SK-N-SH treated with all-trans-retinoic acid at 6 μM for 48 hours (cell line): ENCODE results near the gene TBC1D9B.

Experiments used
- ATAC-seq: fragments of 200-7000 bp; cut with Tn5 transposase; 3 replicates; pipeline ENCODE4 v1.9.1; 2020; ENCODE audit warnings: mild to moderate bottlenecking, moderate library complexity
- ARNTL ChIP-seq: fragments of 450-650 bp; formaldehyde crosslinking; IDR thresholded peaks from 2 replicates; pipeline ENCODE4 v1.5.0; 2020; ENCODE audit warnings: low read depth, mild to moderate bottlenecking, moderate library complexity, borderline replicate concordance
- CSDC2 ChIP-seq: fragments of 250-450 bp; sonication (Bioruptor Pico); IDR thresholded peaks from 2 replicates; pipeline ENCODE4 v1.5.0; 2020; ENCODE audit warnings: mild to moderate bottlenecking, moderate library complexity
- ESRRG ChIP-seq: fragments of 250-450 bp; sonication (Bioruptor Pico); IDR thresholded peaks from 2 replicates; pipeline ENCODE4 v1.6.1; 2021; ENCODE audit warnings: mild to moderate bottlenecking
- GLIS3 ChIP-seq: fragments of 250-450 bp; sonication (Bioruptor Pico); IDR thresholded peaks from 2 replicates; pipeline ENCODE4 v1.5.0; 2020; ENCODE audit warnings: mild to moderate bottlenecking, moderate library complexity
- ISL1 ChIP-seq: fragments of 250-450 bp; sonication (Bioruptor Pico); IDR thresholded peaks from 2 replicates; pipeline ENCODE4 v2.1.2; 2022; ENCODE audit warnings: mild to moderate bottlenecking, moderate library complexity
- OSR1 ChIP-seq: fragments of 250-450 bp; sonication (Bioruptor Pico); IDR thresholded peaks from 2 replicates; pipeline ENCODE4 v1.8.0; 2022; ENCODE audit warnings: moderate library complexity, mild to moderate bottlenecking, inconsistent platforms
- RARB ChIP-seq: fragments of 250-450 bp; sonication (Bioruptor Pico); IDR thresholded peaks from 2 replicates; pipeline ENCODE4 v1.8.0; 2021; ENCODE audit warnings: mild to moderate bottlenecking, moderate library complexity
- SNAI2 ChIP-seq: fragments of 250-450 bp; sonication (Bioruptor Pico); IDR thresholded peaks from 2 replicates; pipeline ENCODE4 v1.5.0; 2020; ENCODE audit warnings: mild to moderate bottlenecking, moderate library complexity
- TCF4 ChIP-seq: fragments of 250-450 bp; sonication (Bioruptor Pico); IDR thresholded peaks from 2 replicates; pipeline ENCODE4 v1.8.0; 2021; ENCODE audit warnings: mild to moderate bottlenecking, moderate library complexity, borderline replicate concordance
- TOX ChIP-seq: fragments of 250-450 bp; sonication (Bioruptor Pico); IDR thresholded peaks from 2 replicates; pipeline ENCODE4 v1.8.0; 2021; ENCODE audit warnings: mild to moderate bottlenecking, moderate library complexity, borderline replicate concordance
- ZC3H10 ChIP-seq: fragments of 250-450 bp; sonication (Bioruptor Pico); IDR thresholded peaks from 2 replicates; pipeline ENCODE4 v1.5.1; 2021; ENCODE audit warnings: mild to moderate bottlenecking, moderate library complexity
- ZFP30 ChIP-seq: fragments of 450-650 bp; formaldehyde crosslinking; IDR thresholded peaks from 2 replicates; pipeline ENCODE4 v1.5.0; 2022; ENCODE audit warnings: mild to moderate bottlenecking, moderate library complexity
- ZNF565 ChIP-seq: fragments of 450-650 bp; formaldehyde crosslinking; conservative IDR thresholded peaks from 2 replicates; pipeline ENCODE4 v1.5.0; 2020; ENCODE audit warnings: low read depth, mild to moderate bottlenecking, moderate library complexity
- ZNF70 ChIP-seq: fragments of 450-650 bp; formaldehyde crosslinking; IDR thresholded peaks from 2 replicates; pipeline ENCODE4 v1.5.0; 2020; ENCODE audit warnings: mild to moderate bottlenecking, moderate library complexity
- ZNF8 ChIP-seq: fragments of 450-650 bp; formaldehyde crosslinking; IDR thresholded peaks from 2 replicates; pipeline ENCODE4 v1.5.0; 2020; ENCODE audit warnings: mild to moderate bottlenecking, moderate library complexity
- TF ChIP-seq, protein P1 (sequence below): fragments of 250-450 bp; sonication (Bioruptor Pico); IDR thresholded peaks from 2 replicates; pipeline ENCODE4 v1.5.1; 2020; ENCODE audit warnings: low read depth, mild to moderate bottlenecking, moderate library complexity
- TF ChIP-seq, protein P2 (sequence below): fragments of 250-450 bp; sonication (Bioruptor Pico); IDR thresholded peaks from 2 replicates; pipeline ENCODE4 v1.5.0; 2020; ENCODE audit warnings: mild to moderate bottlenecking, moderate library complexity
- TF ChIP-seq, protein P3 (sequence below): fragments of 250-450 bp; sonication (Bioruptor Pico); IDR thresholded peaks from 2 replicates; pipeline ENCODE4 v1.8.0; 2020; ENCODE audit warnings: mild to moderate bottlenecking, moderate library complexity, borderline replicate concordance
- TF ChIP-seq, protein P4 (sequence below): fragments of 250-450 bp; sonication (Bioruptor Pico); IDR thresholded peaks from 2 replicates; pipeline ENCODE4 v1.8.0; 2021; ENCODE audit warnings: low read depth, mild to moderate bottlenecking, moderate library complexity, borderline replicate concordance
- TF ChIP-seq, protein P5 (sequence below): fragments of 250-450 bp; sonication (Bioruptor Pico); IDR thresholded peaks from 2 replicates; pipeline ENCODE4 v1.5.1; 2021; ENCODE audit warnings: mild to moderate bottlenecking, moderate library complexity

The TBC1D9B gene

DNA sequence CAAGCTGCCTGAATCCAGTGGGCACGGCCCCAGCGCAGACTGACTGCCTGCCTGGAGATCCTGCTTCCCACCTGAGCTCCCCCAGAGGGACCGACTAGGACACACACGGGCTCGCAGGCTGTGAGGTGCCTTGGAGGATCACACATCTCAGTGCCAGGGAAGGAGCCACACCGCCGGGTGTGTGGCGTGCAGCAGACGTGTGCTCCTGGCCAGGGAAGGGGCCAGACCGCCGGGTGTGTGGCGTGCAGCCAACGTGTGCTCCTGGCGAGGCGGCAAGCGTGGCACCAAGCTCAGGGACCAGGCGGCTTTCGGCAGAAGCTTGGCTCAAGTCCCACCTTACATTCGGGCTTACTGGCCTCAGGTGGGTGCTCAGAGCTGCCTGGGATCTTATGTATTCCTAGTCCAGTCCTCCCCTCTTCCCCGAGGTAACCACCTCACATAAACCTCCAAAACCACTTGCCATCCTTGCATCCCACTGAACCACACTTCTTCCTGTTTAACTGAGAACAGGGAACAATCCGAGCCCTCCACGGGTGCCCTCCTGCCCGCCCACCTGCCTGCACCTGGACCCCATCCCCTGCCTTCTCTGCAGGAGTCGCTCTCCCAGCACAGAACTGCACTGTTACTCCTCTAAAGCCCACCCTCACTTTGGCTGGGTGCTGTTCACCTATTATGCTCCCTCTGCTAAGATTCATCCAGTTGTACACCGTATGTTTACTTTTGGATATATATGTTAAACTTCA lies 26.7 kb downstream of the TBC1D9B start:
- TF ChIP-seq TCF4 (CRISPR knock-in tag) (no peak), ZNF70 (no peak), OSR1 (CRISPR knock-in tag) (no peak), ISL1 (CRISPR knock-in tag) (no peak), CSDC2 (CRISPR knock-in tag) (no peak)
- TF ChIP-seq, protein P1, sequence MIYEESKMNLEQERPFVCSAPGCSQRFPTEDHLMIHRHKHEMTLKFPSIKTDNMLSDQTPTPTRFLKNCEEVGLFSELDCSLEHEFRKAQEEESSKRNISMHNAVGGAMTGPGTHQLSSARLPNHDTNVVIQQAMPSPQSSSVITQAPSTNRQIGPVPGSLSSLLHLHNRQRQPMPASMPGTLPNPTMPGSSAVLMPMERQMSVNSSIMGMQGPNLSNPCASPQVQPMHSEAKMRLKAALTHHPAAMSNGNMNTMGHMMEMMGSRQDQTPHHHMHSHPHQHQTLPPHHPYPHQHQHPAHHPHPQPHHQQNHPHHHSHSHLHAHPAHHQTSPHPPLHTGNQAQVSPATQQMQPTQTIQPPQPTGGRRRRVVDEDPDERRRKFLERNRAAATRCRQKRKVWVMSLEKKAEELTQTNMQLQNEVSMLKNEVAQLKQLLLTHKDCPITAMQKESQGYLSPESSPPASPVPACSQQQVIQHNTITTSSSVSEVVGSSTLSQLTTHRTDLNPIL (CRISPR knock-in tag): no peak
- TF ChIP-seq, protein P2, sequence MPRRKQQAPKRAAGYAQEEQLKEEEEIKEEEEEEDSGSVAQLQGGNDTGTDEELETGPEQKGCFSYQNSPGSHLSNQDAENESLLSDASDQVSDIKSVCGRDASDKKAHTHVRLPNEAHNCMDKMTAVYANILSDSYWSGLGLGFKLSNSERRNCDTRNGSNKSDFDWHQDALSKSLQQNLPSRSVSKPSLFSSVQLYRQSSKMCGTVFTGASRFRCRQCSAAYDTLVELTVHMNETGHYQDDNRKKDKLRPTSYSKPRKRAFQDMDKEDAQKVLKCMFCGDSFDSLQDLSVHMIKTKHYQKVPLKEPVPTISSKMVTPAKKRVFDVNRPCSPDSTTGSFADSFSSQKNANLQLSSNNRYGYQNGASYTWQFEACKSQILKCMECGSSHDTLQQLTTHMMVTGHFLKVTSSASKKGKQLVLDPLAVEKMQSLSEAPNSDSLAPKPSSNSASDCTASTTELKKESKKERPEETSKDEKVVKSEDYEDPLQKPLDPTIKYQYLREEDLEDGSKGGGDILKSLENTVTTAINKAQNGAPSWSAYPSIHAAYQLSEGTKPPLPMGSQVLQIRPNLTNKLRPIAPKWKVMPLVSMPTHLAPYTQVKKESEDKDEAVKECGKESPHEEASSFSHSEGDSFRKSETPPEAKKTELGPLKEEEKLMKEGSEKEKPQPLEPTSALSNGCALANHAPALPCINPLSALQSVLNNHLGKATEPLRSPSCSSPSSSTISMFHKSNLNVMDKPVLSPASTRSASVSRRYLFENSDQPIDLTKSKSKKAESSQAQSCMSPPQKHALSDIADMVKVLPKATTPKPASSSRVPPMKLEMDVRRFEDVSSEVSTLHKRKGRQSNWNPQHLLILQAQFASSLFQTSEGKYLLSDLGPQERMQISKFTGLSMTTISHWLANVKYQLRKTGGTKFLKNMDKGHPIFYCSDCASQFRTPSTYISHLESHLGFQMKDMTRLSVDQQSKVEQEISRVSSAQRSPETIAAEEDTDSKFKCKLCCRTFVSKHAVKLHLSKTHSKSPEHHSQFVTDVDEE (CRISPR knock-in tag): no peak
- TF ChIP-seq, all 23 proteins: peak for 0

DNA sequence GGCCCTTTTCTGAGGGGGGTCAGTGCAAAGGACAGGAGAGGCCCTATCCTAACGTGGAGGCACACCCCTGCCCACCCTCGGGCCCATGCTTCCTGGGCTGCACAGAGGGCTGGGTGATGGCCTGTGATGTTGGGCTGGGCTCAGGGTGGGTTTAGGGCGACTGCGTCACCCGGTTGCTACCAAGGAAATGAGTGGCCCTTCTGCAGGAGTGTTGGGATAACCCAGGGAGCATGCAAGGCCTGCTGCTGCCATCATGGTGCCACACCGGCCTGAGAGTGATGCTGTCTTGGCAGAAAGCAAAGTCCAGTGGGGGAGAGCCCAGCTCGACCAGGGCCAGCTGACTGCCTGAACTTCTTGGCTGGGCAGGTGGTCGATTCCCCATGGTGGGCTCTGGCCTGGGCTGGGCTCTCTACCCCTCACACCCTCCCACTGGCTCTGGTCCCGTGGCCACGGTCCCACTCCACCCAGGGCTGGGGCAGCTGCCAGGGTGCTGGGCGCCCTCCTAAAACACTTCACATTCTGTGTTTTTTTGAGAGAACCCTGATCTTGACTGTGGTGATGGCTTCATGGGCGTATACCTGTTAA lies 27.5 kb downstream of the TBC1D9B start:
- TF ChIP-seq ZFP30 (CRISPR knock-in tag): no peak
- TF ChIP-seq, protein P3, sequence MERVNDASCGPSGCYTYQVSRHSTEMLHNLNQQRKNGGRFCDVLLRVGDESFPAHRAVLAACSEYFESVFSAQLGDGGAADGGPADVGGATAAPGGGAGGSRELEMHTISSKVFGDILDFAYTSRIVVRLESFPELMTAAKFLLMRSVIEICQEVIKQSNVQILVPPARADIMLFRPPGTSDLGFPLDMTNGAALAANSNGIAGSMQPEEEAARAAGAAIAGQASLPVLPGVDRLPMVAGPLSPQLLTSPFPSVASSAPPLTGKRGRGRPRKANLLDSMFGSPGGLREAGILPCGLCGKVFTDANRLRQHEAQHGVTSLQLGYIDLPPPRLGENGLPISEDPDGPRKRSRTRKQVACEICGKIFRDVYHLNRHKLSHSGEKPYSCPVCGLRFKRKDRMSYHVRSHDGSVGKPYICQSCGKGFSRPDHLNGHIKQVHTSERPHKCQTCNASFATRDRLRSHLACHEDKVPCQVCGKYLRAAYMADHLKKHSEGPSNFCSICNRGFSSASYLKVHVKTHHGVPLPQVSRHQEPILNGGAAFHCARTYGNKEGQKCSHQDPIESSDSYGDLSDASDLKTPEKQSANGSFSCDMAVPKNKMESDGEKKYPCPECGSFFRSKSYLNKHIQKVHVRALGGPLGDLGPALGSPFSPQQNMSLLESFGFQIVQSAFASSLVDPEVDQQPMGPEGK (CRISPR knock-in tag): no peak
- no peak for TF ChIP-seq ZNF565 (CRISPR knock-in tag)
- no peak for TF ChIP-seq ZNF70
- TF ChIP-seq ZNF8 (CRISPR knock-in tag): no peak
- no peak for TF ChIP-seq TCF4 (CRISPR knock-in tag)
- TF ChIP-seq ESRRG (CRISPR knock-in tag): no peak
- no peak for TF ChIP-seq ZC3H10 (CRISPR knock-in tag)
- TF ChIP-seq GLIS3: no peak
- TF ChIP-seq, protein P2 (CRISPR knock-in tag): no peak
- TF ChIP-seq, protein P4, sequence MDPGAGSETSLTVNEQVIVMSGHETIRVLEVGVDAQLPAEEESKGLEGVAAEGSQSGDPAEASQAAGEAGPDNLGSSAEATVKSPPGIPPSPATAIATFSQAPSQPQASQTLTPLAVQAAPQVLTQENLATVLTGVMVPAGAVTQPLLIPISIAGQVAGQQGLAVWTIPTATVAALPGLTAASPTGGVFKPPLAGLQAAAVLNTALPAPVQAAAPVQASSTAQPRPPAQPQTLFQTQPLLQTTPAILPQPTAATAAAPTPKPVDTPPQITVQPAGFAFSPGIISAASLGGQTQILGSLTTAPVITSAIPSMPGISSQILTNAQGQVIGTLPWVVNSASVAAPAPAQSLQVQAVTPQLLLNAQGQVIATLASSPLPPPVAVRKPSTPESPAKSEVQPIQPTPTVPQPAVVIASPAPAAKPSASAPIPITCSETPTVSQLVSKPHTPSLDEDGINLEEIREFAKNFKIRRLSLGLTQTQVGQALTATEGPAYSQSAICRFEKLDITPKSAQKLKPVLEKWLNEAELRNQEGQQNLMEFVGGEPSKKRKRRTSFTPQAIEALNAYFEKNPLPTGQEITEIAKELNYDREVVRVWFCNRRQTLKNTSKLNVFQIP (CRISPR knock-in tag): no peak
- no peak; the same call in 1 of the 3 replicates for ATAC-seq

More for the DNA sequence above, 26.7 kb downstream of the TBC1D9B start:
- no peak for ATAC-seq

DNA sequence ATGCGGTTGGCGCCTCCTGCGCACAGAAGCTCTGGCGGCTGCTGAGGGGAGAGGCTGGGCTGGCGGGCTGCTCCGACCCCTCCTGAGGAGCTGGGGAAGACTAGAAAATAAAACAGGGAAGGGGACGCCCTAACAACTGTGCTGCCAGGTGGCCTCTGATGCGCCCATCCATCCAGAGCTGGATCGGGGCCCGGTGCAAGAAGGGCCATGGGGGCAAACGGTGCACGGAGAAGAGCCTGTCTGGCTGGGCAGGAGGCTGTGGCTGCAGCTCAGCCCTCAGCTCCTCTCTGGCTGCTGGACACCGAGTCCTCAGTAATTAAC lies 28.0 kb downstream of the TBC1D9B start:
- ATAC-seq: no peak
- TF ChIP-seq ZFP30 (CRISPR knock-in tag) (no peak), ARNTL (CRISPR knock-in tag) (no peak), SNAI2 (CRISPR knock-in tag) (no peak), GLIS3 (no peak), RARB (CRISPR knock-in tag) (no peak), TOX (no peak), OSR1 (CRISPR knock-in tag) (no peak), CSDC2 (CRISPR knock-in tag) (no peak), ZNF8 (CRISPR knock-in tag) (no peak), ESRRG (CRISPR knock-in tag) (no peak)
- TF ChIP-seq, protein P4 (CRISPR knock-in tag): no peak
- TF ChIP-seq, protein P3 (CRISPR knock-in tag): no peak
- TF ChIP-seq, protein P5, sequence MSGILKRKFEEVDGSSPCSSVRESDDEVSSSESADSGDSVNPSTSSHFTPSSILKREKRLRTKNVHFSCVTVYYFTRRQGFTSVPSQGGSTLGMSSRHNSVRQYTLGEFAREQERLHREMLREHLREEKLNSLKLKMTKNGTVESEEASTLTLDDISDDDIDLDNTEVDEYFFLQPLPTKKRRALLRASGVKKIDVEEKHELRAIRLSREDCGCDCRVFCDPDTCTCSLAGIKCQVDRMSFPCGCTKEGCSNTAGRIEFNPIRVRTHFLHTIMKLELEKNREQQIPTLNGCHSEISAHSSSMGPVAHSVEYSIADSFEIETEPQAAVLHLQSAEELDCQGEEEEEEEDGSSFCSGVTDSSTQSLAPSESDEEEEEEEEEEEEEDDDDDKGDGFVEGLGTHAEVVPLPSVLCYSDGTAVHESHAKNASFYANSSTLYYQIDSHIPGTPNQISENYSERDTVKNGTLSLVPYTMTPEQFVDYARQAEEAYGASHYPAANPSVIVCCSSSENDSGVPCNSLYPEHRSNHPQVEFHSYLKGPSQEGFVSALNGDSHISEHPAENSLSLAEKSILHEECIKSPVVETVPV (CRISPR knock-in tag): no peak
